Karpas-422 (cell line): Measurements from ENCODE around the gene INAVA. TPM values are rescaled to one million over a fixed set of nuclear protein-coding genes. Genes with fewer than 3 reads are reported as not detected.
"Not testable (repeated sequence)": the region's sequence is repeated elsewhere in the genome, so short reads cannot be mapped to it uniquely, and the experiment has no call there.

Experiments used
- DNase-seq: peaks from one replicate; pipeline ENCODE4 v3.0.0-alpha.2; 2015
- H2AFZ ChIP-seq: fragments of 200-600 bp; sonication (generic); 2 replicates; pipeline ENCODE4 v1.6.1; 2014; ENCODE audit warnings: antibody characterized with exemption, low read length, mixed read lengths
- H3K27ac ChIP-seq: fragments of 200-600 bp; sonication (generic); 2 replicates; pipeline ENCODE4 v1.5.1; 2014; ENCODE audit warnings: mild to moderate bottlenecking, low read length, moderate library complexity
- H3K27me3 ChIP-seq: fragments of 200-600 bp; sonication (generic); 2 replicates; pipeline ENCODE4 v1.6.1; 2014; ENCODE audit warnings: low read length, mixed read lengths
- H3K36me3 ChIP-seq: fragments of 200-600 bp; sonication (generic); 2 replicates; pipeline ENCODE4 v1.6.1; 2014; ENCODE audit warnings: low read length, mixed read lengths; ENCODE audit not compliant: insufficient read depth
- H3K4me1 ChIP-seq: fragments of 200-600 bp; sonication (generic); 2 replicates; pipeline ENCODE4 v1.6.1; 2014; ENCODE audit warnings: mild to moderate bottlenecking, low read length, mixed read lengths
- H3K4me2 ChIP-seq: fragments of 200-600 bp; sonication (generic); 2 replicates; pipeline ENCODE4 v1.6.1; 2014; ENCODE audit warnings: low read length, low read depth, mild to moderate bottlenecking; ENCODE audit not compliant: poor library complexity, severe bottlenecking
- H3K4me3 ChIP-seq: fragments of 200-600 bp; sonication (generic); 2 replicates; pipeline ENCODE4 v1.5.1; 2014; ENCODE audit warnings: mild to moderate bottlenecking, antibody characterized with exemption, low read length, mixed read lengths
- H3K79me2 ChIP-seq: fragments of 200-600 bp; sonication (generic); 2 replicates; pipeline ENCODE4 v1.6.1; 2014; ENCODE audit warnings: mild to moderate bottlenecking, low read length, mixed read lengths
- H3K9ac ChIP-seq: fragments of 200-600 bp; sonication (generic); 2 replicates; pipeline ENCODE4 v1.6.0; 2014; ENCODE audit warnings: low read length
- H3K9me2 ChIP-seq: fragments of 200-600 bp; sonication (generic), shearing (Covaris generic); replicated peaks from 2 replicates; pipeline ENCODE4 v1.6.0; 2014; ENCODE audit warnings: mild to moderate bottlenecking, low read length, moderate library complexity; ENCODE audit not compliant: insufficient read depth
- H3K9me3 ChIP-seq: fragments of 300-700, 200-600 bp; sonication (generic); 2 replicates; pipeline ENCODE4 v1.6.1; 2014; ENCODE audit warnings: low read length, mixed read lengths
- H4K20me1 ChIP-seq: fragments of 200-600 bp; sonication (generic); 2 replicates; pipeline ENCODE4 v1.6.1; 2014; ENCODE audit warnings: mild to moderate bottlenecking, antibody characterized with exemption, low read length, low read depth; ENCODE audit not compliant: insufficient read depth
- total RNA-seq: library from RNA; depleted of rRNA; stranded (reverse); fragments of >200 nt; shearing (Covaris generic); gene quantifications from 2 replicates; pipeline ENCODE4 v1.2.3, GENCODE V29; 2014; ENCODE audit warnings: low replicate concordance

Gene INAVA
- total RNA-seq, 1 experiment from 2014 or later: not detected

- H3K4me1 ChIP-seq: no peaks in the 10 kb centered on the region
- H3K9ac ChIP-seq: no peak overlapping the region
- no peaks in the 10 kb centered on the region for H3K79me2 ChIP-seq
- no peak overlapping the region for H2AFZ ChIP-seq
- H3K36me3 ChIP-seq: no peaks in the 10 kb centered on the region
- no peak overlapping the region for H3K4me3 ChIP-seq
- H3K9me3 ChIP-seq: no peaks in the 10 kb centered on the region
- H3K9me2 ChIP-seq: no peaks in the 10 kb centered on the region
- no peak overlapping the region for H3K4me2 ChIP-seq
- H3K27me3 ChIP-seq: no peaks in the 10 kb centered on the region
- no peak for DNase-seq
- no peak overlapping the region for H3K27ac ChIP-seq
- no peaks in the 10 kb centered on the region for H4K20me1 ChIP-seq
Observed at GRCh38 chr1:200921571-200922110, 26.9 kb downstream of the INAVA start.

DNA sequence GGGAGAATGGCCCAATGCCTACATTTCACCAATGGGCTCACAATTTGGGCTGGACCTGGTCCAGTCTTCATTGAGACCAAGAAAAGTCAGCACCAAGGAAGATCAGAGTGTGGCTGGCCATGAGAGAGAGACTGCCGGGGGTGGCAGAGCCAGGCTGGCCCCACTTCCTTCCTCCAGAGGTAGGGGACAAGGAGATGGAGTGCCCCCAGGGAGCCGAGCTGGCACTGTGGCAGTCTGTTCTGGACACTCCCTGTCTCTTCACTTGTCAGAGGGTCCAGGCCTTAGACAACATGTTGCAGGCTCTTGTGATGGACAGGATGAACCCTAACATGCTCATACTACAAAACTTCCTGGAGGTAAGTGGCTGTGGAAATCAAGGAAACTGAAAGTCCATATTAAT lies 27.7 kb downstream of the INAVA start:
- Histone ChIP-seq H3K27ac (no peak overlapping the region), H3K4me3 (no peak overlapping the region), H4K20me1 (no peaks in the 10 kb centered on the region), H3K4me2 (no peak overlapping the region), H3K9me3 (no peaks in the 10 kb centered on the region), H2AFZ (no peak overlapping the region), H3K79me2 (no peaks in the 10 kb centered on the region), H3K9ac (no peak overlapping the region), H3K4me1 (no peaks in the 10 kb centered on the region), H3K27me3 (no peaks in the 10 kb centered on the region), H3K9me2 (no peaks in the 10 kb centered on the region), H3K36me3 (no peaks in the 10 kb centered on the region)
- no peak for DNase-seq

GRCh38 chr1:200923601-200924000 lies 28.9 kb downstream of the INAVA start:
- H3K27me3 ChIP-seq: no peaks in the 10 kb centered on the region
- no peak overlapping the region for H3K4me3 ChIP-seq
- H2AFZ ChIP-seq: no peak overlapping the region
- no peak overlapping the region for H3K27ac ChIP-seq
- no peak overlapping the region for H3K4me2 ChIP-seq
- no peaks in the 10 kb centered on the region for H3K4me1 ChIP-seq
- H3K79me2 ChIP-seq: no peaks in the 10 kb centered on the region
- H3K9me2 ChIP-seq: no peaks in the 10 kb centered on the region
- H3K9ac ChIP-seq: no peak overlapping the region
- no peaks in the 10 kb centered on the region for H3K36me3 ChIP-seq
- no peaks in the 10 kb centered on the region for H3K9me3 ChIP-seq
- no peak for DNase-seq
- no peaks in the 10 kb centered on the region for H4K20me1 ChIP-seq

GRCh38 chr1:200925831-200926230 lies 31.1 kb downstream of the INAVA start:
- Histone ChIP-seq H2AFZ (no peak overlapping the region), H3K9me2 (no peaks in the 10 kb centered on the region), H3K4me3 (no peak overlapping the region), H3K9ac (no peak overlapping the region), H3K27ac (no peak overlapping the region), H3K27me3 (no peaks in the 10 kb centered on the region), H3K9me3 (no peaks in the 10 kb centered on the region), H3K4me1 (no peaks in the 10 kb centered on the region), H3K36me3 (no peaks in the 10 kb centered on the region), H3K79me2 (no peaks in the 10 kb centered on the region), H3K4me2 (no peak overlapping the region), H4K20me1 (no peaks in the 10 kb centered on the region)
- no peak for DNase-seq

DNA sequence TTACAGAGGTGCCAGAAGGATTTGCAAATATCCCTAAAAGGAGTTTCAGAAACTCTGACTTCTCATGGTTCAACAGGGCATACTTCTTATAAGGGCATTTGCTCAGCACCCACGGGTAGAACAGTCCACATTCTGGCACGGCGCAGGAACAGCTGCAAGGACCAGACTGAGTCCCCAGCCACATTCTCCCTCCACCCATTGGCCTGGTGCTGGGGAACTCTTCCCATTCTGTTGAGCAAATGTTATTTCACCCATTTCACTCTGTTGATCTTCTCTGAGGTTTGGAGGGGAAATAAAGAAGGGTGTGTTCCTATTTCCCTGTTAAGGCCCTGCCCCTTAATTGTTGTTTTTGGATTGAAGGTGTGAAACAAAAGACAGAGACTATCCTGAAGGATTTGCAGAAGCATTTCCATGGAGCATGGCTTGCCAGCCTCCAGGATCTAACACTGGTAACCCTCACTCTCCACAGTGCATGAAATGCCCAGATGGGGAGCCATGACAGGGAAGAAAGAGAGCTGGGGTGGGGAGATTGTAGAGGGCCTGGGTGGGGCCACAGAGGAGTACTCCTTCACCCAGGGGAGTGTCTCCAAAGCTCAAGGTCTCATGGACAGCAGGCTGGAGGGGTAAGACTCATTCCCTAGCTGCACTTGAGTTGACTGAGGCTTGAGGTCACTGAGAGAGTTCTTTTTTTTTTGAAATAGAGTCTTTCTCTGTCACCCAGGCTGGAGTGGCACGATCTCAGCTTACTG lies 35.0 kb downstream of the INAVA start:
- H3K27ac ChIP-seq: no peak overlapping the region
- no peak overlapping the region for H3K9ac ChIP-seq
- H3K4me3 ChIP-seq: no peak overlapping the region
- H3K4me1 ChIP-seq: no peaks in the 10 kb centered on the region
- no peaks in the 10 kb centered on the region for H3K27me3 ChIP-seq
- no peaks in the 10 kb centered on the region for H3K36me3 ChIP-seq
- no peak overlapping the region for H3K4me2 ChIP-seq
- H3K79me2 ChIP-seq: no peaks in the 10 kb centered on the region
- H3K9me3 ChIP-seq: no peaks in the 10 kb centered on the region
- no peaks in the 10 kb centered on the region for H3K9me2 ChIP-seq
- H4K20me1 ChIP-seq: no peaks in the 10 kb centered on the region
- DNase-seq: peak; percentile 20
- no peak overlapping the region for H2AFZ ChIP-seq

GRCh38 chr1:200930285-200930684 lies 35.6 kb downstream of the INAVA start:
- H3K27me3 ChIP-seq, H3K9me3 ChIP-seq, H3K4me3 ChIP-seq, H3K4me2 ChIP-seq, H2AFZ ChIP-seq, H3K79me2 ChIP-seq, H3K27ac ChIP-seq, H3K9me2 ChIP-seq, H3K36me3 ChIP-seq, H3K4me1 ChIP-seq, H4K20me1 ChIP-seq, DNase-seq, H3K9ac ChIP-seq: not testable (repeated sequence)

GRCh38 chr1:200931776-200932175 lies 37.1 kb downstream of the INAVA start:
- Histone ChIP-seq H3K36me3 (no peaks in the 10 kb centered on the region), H4K20me1 (no peaks in the 10 kb centered on the region), H2AFZ (no peak overlapping the region), H3K27me3 (no peaks in the 10 kb centered on the region), H3K9me2 (no peaks in the 10 kb centered on the region), H3K9ac (no peak overlapping the region), H3K79me2 (no peaks in the 10 kb centered on the region), H3K4me2 (no peak overlapping the region), H3K9me3 (no peaks in the 10 kb centered on the region), H3K4me1 (no peaks in the 10 kb centered on the region), H3K4me3 (no peak overlapping the region), H3K27ac (no peak overlapping the region)
- DNase-seq: no peak

DNA sequence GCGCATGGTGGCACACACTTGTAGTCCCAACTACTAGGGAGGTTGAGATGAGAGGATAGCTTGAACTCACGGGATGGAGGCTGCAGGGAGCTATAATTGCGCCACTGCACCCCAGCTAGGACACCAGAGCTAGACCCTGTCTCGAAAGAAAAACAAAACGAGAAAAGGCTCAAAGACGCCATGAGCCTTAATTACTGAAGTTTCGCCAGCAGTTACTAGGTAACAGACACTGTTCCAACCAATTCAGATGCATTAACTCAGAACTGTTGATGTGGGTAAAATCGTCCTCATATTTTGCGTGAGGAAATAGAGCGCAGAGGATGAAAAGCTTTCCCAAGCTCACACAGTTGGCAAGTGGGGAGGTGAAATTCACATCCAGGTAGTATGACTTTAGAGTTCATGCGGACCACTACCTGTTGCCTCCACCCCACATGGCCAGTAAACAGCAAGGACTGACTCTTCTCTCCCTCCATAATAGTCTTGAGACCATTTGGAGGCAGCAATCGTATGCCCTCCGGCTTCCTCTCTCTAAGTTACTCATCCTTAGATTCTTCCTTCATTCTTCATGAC lies 40.1 kb downstream of the INAVA start:
- Histone ChIP-seq H4K20me1 (no peaks in the 10 kb centered on the region), H3K4me2 (no peak overlapping the region), H3K27me3 (no peaks in the 10 kb centered on the region), H3K27ac (no peak overlapping the region), H3K9ac (no peak overlapping the region), H3K36me3 (no peaks in the 10 kb centered on the region), H3K4me1 (no peaks in the 10 kb centered on the region), H2AFZ (no peak overlapping the region), H3K4me3 (no peak overlapping the region), H3K9me2 (no peaks in the 10 kb centered on the region), H3K79me2 (no peaks in the 10 kb centered on the region), H3K9me3 (no peaks in the 10 kb centered on the region)
- DNase-seq: peak; percentile 37
